ENCODE data around the gene AVEN.

GRCh38 chr15:34065261-34065660 lies 26.3 kb upstream of the AVEN start:
- TF ChIP-seq CTCF (IDR thresholded peaks at IDR 0.05), result no peak
- TF ChIP-seq POLR2A (IDR thresholded peaks at IDR 0.05), result no peak
